GM23248 (cell line): Measurements from ENCODE around the gene OR1I1. TPM values are rescaled to one million over a fixed set of nuclear protein-coding genes. Genes with fewer than 3 reads are reported as not detected.
"Not testable (repeated sequence)": the region's sequence is repeated elsewhere in the genome, so short reads cannot be mapped to it uniquely, and the experiment has no call there.

Experiments used
- DNase-seq: peaks from one replicate; pipeline ENCODE4 v3.0.0-alpha.2; 2015
- H2AFZ ChIP-seq: fragments of 200-600 bp; sonication (generic); 2 replicates; pipeline ENCODE4 v1.6.1; 2016; ENCODE audit warnings: antibody characterized with exemption
- H3F3A ChIP-seq: fragments of 200-600 bp; sonication (generic); 2 replicates; pipeline ENCODE4 v1.6.1; 2016; ENCODE audit warnings: mild to moderate bottlenecking, antibody characterized with exemption, mixed run types; ENCODE audit not compliant: insufficient read depth
- H3K27ac ChIP-seq: fragments of 200-600 bp; sonication (generic); 2 replicates; pipeline ENCODE4 v1.5.1; 2016; ENCODE audit warnings: mild to moderate bottlenecking
- H3K27me3 ChIP-seq: fragments of 200-600 bp; sonication (generic); replicated peaks from 2 replicates; pipeline ENCODE4 v1.6.1; 2016; ENCODE audit warnings: mild to moderate bottlenecking; ENCODE audit not compliant: insufficient read depth
- H3K36me3 ChIP-seq: fragments of 200-600 bp; sonication (generic); 2 replicates; pipeline ENCODE4 v1.6.1; 2016; ENCODE audit warnings: low read depth, mild to moderate bottlenecking
- H3K4me1 ChIP-seq: fragments of 200-600 bp; sonication (generic); 2 replicates; pipeline ENCODE4 v1.6.1; 2016; ENCODE audit warnings: mild to moderate bottlenecking; ENCODE audit not compliant: insufficient read depth
- H3K4me2 ChIP-seq: fragments of 200-600 bp; sonication (generic); one replicate; pipeline ENCODE4 v1.6.1; 2016; ENCODE audit warnings: mild to moderate bottlenecking; ENCODE audit not compliant: unreplicated experiment
- H3K4me3 ChIP-seq: fragments of 200-600 bp; sonication (generic); 2 replicates; pipeline ENCODE4 v1.5.1; 2016; ENCODE audit warnings: mild to moderate bottlenecking
- H3K79me2 ChIP-seq: fragments of 200-600 bp; sonication (generic); 2 replicates; pipeline ENCODE4 v1.6.1; 2016; ENCODE audit warnings: mild to moderate bottlenecking; ENCODE audit not compliant: insufficient read depth
- H3K9ac ChIP-seq: fragments of 200-600 bp; sonication (generic); 2 replicates; pipeline ENCODE4 v1.6.1; 2016; ENCODE audit warnings: mild to moderate bottlenecking
- H3K9me2 ChIP-seq: fragments of 200-600 bp; sonication (generic); 2 replicates; pipeline ENCODE4 v1.6.1; 2016; ENCODE audit warnings: mixed run types, mild to moderate bottlenecking, moderate library complexity; ENCODE audit not compliant: insufficient read depth
- H3K9me3 ChIP-seq: fragments of 200-600 bp; sonication (generic); one replicate; pipeline ENCODE4 v1.6.1; 2017; ENCODE audit warnings: low read depth
- H4K20me1 ChIP-seq: fragments of 200-600 bp; sonication (generic); 2 replicates; pipeline ENCODE4 v1.6.0; 2016; ENCODE audit not compliant: insufficient read depth
- EZH2 ChIP-seq: fragments of 200-600 bp; sonication (generic); IDR thresholded peaks from 2 replicates; pipeline ENCODE4 v1.6.1; 2018; ENCODE audit warnings: antibody characterized with exemption, mild to moderate bottlenecking; ENCODE audit not compliant: insufficient read depth, poor library complexity, severe bottlenecking
- EZH2phosphoT487 ChIP-seq: fragments of 200-600 bp; sonication (generic); IDR thresholded peaks from 2 replicates; pipeline ENCODE4 v1.6.1; 2018; ENCODE audit warnings: antibody characterized with exemption, moderate library complexity, mild to moderate bottlenecking, low read depth; ENCODE audit not compliant: insufficient read depth
- WGBS, 2 experiments: methylation state at CpG; one replicate each; pipeline ENCODE4 v1.1.6; 2015 to 2017; ENCODE audit warnings: low lambda C conversion rate in 2 of 2, low coverage in 1 of 2; ENCODE audit errors: missing lambda C conversion rate in 2 of 2; 5-methylcytosine and 5-hydroxymethylcytosine counted together
- in situ Hi-C: fragments of 300-500 bp; cut with MboI; formaldehyde crosslinking; loops from 2 replicates; pipeline ENCODE4 v1.15.0; 2020
- polyA plus RNA-seq: library from polyadenylated mRNA; unstranded; fragments of >200 nt; fragmentation: Nextera tagmentation; extraction: Ambion mirVana; gene quantifications from 2 replicates; pipeline ENCODE4 v1.2.1, GENCODE V29; 2016
- total RNA-seq: library from RNA; depleted of rRNA; stranded (reverse); fragments of >200 nt; shearing (Covaris generic); gene quantifications from 2 replicates; pipeline ENCODE4 v1.2.3, GENCODE V29; 2014

Gene OR1I1
- total and polyA plus RNA-seq, 2 experiments from 2014 or later, result not detected

GRCh38 chr19:15072930-15073647 is 8.9 kb upstream of the OR1I1 start:
- Histone ChIP-seq H3K27ac (no peak overlapping the region), H3K9me3 (no peaks in the 10 kb centered on the region), H3K79me2 (no peaks in the 10 kb centered on the region), H3K27me3 (no peaks in the 10 kb centered on the region), H3K4me3 (no peak overlapping the region), H3K9ac (no peak overlapping the region), H3K4me2 (no peak overlapping the region), H3K4me1 (no peaks in the 10 kb centered on the region), H3F3A (no peaks in the 10 kb centered on the region), H4K20me1 (no peaks in the 10 kb centered on the region), H3K36me3 (no peaks in the 10 kb centered on the region), H3K9me2 (no peaks in the 10 kb centered on the region), H2AFZ (no peak overlapping the region)
- DNase-seq, result no peak
- 59 to 62% methylated on average over 23 of the region's 23 CpGs for WGBS, 2 experiments
- TF ChIP-seq EZH2phosphoT487, result no peak
- no peak for TF ChIP-seq EZH2
- in situ Hi-C loops, result no loop called here

DNA sequence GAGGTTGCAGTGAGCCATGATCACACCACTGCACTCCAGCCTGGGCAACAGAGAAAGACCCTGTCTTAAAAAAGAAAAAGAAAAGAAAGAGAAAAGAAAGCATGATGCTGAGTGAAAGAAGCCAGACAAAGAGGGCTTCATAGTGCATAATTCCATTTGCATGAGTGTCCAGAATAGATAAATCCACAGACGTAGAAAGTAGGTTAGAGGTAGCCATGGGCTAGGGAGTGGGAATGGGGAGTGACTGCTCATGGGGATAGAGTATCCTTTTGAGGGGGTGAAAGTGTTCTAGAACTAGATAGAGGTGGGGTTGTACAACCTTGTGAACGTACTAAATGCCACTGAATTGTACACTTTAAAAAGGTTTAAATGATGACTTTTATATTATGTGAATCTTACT is 7.6 kb upstream of the OR1I1 start:
- H3K9me2 ChIP-seq, result no peaks in the 10 kb centered on the region
- H3K9me3 ChIP-seq, result no peaks in the 10 kb centered on the region
- no peaks in the 10 kb centered on the region for H3K36me3 ChIP-seq
- no peaks in the 10 kb centered on the region for H4K20me1 ChIP-seq
- no peak for DNase-seq
- 15 to 18% methylated on average over 2 of the region's 2 CpGs for WGBS, 2 experiments
- no peak for TF ChIP-seq EZH2
- TF ChIP-seq EZH2phosphoT487, result no peak
- H3K4me3 ChIP-seq, result no peak overlapping the region
- H3K27ac ChIP-seq, result no peak overlapping the region
- H3K9ac ChIP-seq, result no peak overlapping the region
- H3K4me2 ChIP-seq, result no peak overlapping the region
- no peak overlapping the region for H2AFZ ChIP-seq
- no peaks in the 10 kb centered on the region for H3F3A ChIP-seq
- H3K4me1 ChIP-seq, result no peaks in the 10 kb centered on the region
- no peaks in the 10 kb centered on the region for H3K27me3 ChIP-seq
- in situ Hi-C loops, result no loop called here
- H3K79me2 ChIP-seq, result no peaks in the 10 kb centered on the region

DNA sequence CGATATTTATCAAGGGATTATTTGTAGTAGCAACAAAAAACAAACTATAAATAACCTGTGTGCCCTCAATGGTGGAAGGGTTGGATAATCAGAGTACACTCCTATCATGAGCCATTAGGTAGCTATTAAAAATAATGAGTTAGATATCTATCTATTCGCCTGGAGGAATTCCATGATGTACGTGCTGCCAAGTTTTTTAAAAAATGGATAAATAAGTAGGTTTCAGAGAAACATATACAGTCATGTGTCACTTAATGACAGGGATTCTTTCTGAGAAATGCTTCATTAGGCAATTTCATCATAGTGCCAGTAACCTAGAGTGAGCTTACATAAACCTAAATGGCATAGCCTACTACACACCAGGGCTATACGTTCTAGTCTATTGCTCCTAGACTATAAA is 6.2 kb upstream of the OR1I1 start:
- Histone ChIP-seq H3K9me3 (no peaks in the 10 kb centered on the region), H3K79me2 (no peaks in the 10 kb centered on the region), H3K4me1 (no peaks in the 10 kb centered on the region), H3K36me3 (no peaks in the 10 kb centered on the region), H2AFZ (no peak overlapping the region), H3K9ac (no peak overlapping the region), H3K4me2 (no peak overlapping the region), H4K20me1 (no peaks in the 10 kb centered on the region), H3K27me3 (no peaks in the 10 kb centered on the region), H3K9me2 (no peaks in the 10 kb centered on the region), H3F3A (no peaks in the 10 kb centered on the region), H3K27ac (no peak overlapping the region), H3K4me3 (no peak overlapping the region)
- TF ChIP-seq EZH2 (no peak), EZH2phosphoT487 (no peak)
- in situ Hi-C loops, result no loop called here
- no peak for DNase-seq
- WGBS, 2 experiments, result 40 to 48% methylated on average over 4 of the region's 4 CpGs

- H2AFZ ChIP-seq, H3K4me3 ChIP-seq, in situ Hi-C loops, H3K4me1 ChIP-seq, H3F3A ChIP-seq, H3K27ac ChIP-seq, H3K27me3 ChIP-seq, H3K4me2 ChIP-seq, H3K79me2 ChIP-seq, H3K9me2 ChIP-seq, DNase-seq, H3K9ac ChIP-seq, H3K36me3 ChIP-seq, H3K9me3 ChIP-seq, H4K20me1 ChIP-seq: not testable (repeated sequence)
- WGBS, 2 experiments, result 18 to 33% methylated on average over 4 of the region's 4 CpGs
These were observed 2.0 kb upstream of the OR1I1 start for GRCh38 chr19:15080002-15080401.

DNA sequence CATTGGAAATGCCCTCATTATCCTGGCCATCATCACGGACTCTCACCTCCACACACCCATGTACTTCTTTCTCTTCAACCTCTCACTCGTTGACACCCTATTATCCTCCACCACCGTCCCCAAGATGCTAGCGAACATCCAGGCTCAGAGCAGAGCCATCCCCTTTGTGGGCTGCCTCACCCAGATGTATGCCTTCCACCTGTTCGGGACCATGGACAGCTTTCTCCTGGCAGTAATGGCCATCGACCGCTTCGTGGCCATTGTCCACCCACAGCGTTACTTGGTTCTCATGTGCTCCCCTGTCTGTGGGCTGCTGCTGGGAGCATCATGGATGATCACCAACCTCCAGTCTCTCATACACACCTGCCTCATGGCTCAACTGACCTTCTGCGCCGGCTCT is 5.2 kb downstream of the OR1I1 start:
- in situ Hi-C loops, result no loop called here
- Histone ChIP-seq H2AFZ (no peak overlapping the region), H3F3A (no peaks in the 10 kb centered on the region), H3K9ac (no peak overlapping the region), H3K27me3 (peaks cover 39% of the 10 kb centered on the region), H3K9me3 (no peaks in the 10 kb centered on the region), H3K9me2 (no peaks in the 10 kb centered on the region), H3K27ac (no peak overlapping the region), H3K4me3 (no peak overlapping the region), H3K79me2 (no peaks in the 10 kb centered on the region), H3K36me3 (no peaks in the 10 kb centered on the region), H3K4me1 (no peaks in the 10 kb centered on the region), H4K20me1 (no peaks in the 10 kb centered on the region), H3K4me2 (no peak overlapping the region)
- DNase-seq, result no peak
- WGBS, 2 experiments, result 54 to 58% methylated on average over 11 of the region's 11 CpGs
- TF ChIP-seq EZH2phosphoT487 (no peak), EZH2 (no peak)
